DMS114 treated with DMSO at 0.1 percent for 48 hours (cell line): Measurements from ENCODE around the gene SKAP1.

Experiments used
- DNase-seq: peaks from one replicate; lab custom pipeline; 2025; ENCODE audit not compliant: unreplicated experiment; lab: John Stamatoyannopoulos, UW

The SKAP1 gene

GRCh38 chr17:48180842-48181629 lies 249.0 kb downstream of the SKAP1 start:
- no peak for DNase-seq

GRCh38 chr17:48179071-48179945 lies 250.7 kb downstream of the SKAP1 start:
- DNase-seq, result no peak

- no peak for DNase-seq
These were observed 251.7 kb downstream of the SKAP1 start for GRCh38 chr17:48178317-48178716.

DNA sequence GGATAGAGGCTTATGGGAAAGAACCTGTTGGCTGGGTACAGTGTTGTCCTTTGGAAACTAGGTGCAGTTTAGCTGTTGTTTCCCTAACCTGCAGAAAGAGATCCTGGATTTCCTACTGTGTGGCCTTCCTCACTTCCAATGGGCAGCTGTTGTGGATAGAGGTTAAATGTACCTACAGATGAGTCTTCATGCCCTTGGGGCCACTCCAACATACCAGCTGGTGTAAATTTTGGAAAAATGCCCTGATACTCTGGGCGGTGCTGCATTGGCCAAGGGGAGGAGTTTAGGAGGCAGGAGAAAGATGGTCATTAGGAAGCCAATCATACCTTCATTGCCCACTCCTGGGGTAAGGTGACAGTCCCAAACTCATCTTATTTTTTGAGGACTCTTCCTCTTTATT lies 252.2 kb downstream of the SKAP1 start:
- DNase-seq, result no peak

GRCh38 chr17:48176471-48176855 lies 253.6 kb downstream of the SKAP1 start:
- DNase-seq, result no peak

DNA sequence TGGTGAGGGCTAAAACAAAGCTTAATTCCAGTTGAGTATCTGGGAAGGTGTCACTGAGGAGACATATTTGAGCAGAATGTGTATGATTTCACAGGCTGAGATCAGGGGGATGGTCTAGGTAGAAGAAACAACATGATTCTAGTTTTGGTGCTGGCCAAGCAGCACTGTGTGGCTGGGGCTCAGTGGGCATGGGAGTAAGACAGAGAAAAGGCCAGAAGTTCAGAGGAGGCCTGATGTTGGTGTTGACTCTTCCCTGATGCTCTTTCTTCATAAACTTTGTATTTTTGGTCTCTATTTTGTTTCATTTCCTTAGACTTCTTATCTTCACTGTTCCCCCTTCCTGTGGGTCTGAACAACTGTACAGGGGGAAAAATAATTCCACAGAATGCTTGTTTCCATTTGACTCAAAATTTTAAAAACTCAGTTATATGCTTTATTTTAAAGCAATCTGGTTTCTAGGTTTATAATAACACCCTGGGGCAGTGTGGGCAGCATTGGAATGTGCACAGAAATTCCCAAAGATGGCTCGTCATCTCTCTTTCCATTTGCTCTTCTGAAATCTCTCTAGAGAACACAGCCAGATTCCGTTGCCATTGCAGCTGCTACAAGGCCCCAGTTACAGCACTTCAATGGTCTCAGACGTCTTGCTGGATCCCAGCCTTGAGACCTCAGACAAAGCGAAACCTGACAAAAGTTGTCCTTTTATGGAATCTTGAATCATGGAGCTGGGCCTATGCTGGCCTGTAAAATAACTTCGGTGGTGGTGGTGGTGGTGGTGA lies 254.1 kb downstream of the SKAP1 start:
- no peak for DNase-seq

DNA sequence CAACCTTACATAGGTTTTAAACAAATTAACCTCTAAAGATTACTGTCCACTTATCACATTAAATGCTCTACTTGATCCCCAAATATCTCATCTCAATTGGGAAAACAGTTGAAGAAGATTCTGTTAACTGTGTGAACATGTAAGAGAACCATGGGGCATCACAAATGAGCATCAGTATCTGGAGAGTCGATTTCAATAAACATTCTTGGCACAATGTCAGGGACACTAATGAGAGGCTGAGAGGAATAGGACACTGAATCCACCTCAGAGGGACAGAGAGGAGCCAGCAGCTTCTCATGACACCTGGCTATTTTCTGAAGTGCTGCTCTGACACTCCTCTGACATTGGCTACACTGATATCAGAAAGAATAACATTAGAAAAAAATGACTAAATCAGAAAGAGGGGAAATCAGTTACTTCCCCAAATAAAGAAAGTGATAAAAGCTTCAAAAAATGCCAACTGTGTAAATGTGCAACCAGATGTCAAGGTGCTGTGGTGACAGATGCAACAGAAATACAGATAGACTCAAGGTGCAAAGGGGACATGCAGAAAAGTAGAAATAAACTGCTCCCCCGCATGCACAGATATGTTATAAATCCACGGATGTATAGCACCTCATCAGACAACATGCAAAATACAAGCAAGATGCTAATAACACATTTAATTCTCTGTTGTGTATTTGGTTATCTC lies 255.0 kb downstream of the SKAP1 start:
- DNase-seq, result no peak

GRCh38 chr17:48173191-48173984 lies 256.6 kb downstream of the SKAP1 start:
- DNase-seq, result no peak

- DNase-seq, result no peak
These were observed 260.1 kb downstream of the SKAP1 start for GRCh38 chr17:48169926-48170325.

GRCh38 chr17:48163809-48164208 lies 266.2 kb downstream of the SKAP1 start:
- DNase-seq, result no peak

GRCh38 chr17:48162946-48163506 lies 267.0 kb downstream of the SKAP1 start:
- no peak for DNase-seq

DNA sequence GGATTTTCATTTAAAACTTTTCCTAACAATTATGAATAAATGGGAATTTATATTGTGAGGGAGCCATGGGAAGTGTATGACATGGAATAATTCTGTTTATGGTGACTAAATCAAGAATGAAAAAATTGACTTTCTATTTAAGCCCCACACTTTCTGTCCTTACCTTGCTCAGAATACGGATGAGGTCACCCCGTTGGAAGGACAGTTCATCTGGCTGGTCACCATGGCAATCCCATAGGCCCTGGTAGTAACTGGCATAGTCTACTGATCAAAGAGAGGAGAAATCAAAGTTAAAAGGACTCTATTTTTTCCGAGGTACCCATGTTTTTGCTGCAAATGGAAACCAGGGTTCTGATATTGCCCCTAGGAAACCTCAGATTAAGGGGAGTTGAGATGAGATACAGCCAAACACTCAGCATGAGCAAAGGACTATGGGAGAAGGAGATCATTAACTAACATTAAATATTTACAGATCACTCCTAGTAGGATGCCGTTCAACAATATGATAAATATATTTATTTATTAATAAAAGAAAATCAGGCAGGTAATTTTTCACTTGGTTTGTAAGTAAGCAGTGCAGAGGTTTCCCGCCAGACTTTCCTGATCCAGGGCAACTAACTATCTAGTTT lies 267.6 kb downstream of the SKAP1 start:
- DNase-seq, result no peak

GRCh38 chr17:48161127-48161905 lies 268.7 kb downstream of the SKAP1 start:
- no peak for DNase-seq

DNA sequence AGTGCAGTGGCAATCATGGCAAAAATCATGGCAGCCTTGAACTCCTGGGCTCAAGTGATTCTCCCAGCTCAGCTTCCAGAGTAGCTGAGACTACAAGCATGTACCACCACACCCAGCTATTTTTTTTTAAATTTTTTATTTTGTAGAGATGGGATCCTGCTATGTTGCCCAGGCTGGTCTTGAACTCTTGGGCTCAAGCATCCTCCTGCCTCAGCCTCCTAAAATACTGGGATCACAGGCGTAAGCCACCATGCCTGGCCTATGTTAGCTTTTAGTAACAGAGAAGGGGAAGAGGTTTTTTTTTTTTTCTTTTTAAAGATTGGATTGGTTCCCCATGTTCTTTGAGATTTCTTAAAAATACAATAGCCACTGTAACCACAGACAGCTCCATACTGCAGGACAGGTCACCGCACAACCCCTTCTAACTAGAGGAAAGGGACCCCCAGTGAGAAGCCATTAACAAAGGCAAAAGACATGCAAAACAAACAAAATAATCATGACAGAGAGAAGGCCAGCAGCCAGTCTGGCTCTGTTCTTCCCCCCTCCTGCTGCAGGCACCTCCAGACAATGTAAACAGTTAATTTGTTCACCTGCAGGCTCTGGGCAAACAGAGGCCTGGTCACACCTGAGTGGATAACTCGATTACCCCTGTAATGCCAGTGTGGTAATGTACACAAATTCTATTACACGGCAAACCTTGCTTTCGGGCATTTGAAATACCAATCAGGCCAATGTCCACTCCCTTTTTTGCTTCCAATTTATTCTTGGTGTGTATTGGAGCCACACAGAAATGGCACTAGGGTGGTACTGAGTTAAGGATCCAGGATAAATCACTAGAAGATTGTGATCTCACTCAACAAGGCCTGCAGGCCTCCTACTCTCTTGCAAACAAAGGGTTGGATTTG lies 269.6 kb downstream of the SKAP1 start:
- DNase-seq, result no peak

DNA sequence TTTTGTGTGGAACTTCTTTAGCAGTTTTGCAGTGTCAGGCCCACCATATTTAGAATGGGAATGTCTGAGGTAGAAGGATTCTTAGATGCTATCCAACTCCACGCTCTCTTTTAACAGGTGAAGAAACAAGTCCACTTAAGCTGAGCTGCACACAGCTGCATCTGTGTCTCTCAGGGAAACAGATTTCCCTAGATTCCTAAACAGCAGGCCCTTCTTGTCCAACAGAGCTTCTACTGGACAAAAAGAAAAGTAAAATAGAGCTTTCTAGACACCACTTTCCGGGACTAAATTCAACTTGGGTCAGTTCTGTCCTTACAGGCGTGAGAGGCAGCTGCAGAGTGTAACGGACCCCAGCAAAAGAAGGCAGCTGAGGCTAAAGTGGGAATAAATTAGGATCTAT lies 270.8 kb downstream of the SKAP1 start:
- DNase-seq, result no peak

- no peak for DNase-seq
These were observed 274.0 kb downstream of the SKAP1 start for GRCh38 chr17:48155889-48156611.
